HG03571 (cell line): ENCODE results near the gene CALU.

ENCODE experiments used
- ATAC-seq: cut with Tn5 transposase; IDR thresholded peaks from one replicate; pipeline ENCODE4 v1.9.1; 2021; ENCODE audit not compliant: unreplicated experiment

The CALU gene

DNA sequence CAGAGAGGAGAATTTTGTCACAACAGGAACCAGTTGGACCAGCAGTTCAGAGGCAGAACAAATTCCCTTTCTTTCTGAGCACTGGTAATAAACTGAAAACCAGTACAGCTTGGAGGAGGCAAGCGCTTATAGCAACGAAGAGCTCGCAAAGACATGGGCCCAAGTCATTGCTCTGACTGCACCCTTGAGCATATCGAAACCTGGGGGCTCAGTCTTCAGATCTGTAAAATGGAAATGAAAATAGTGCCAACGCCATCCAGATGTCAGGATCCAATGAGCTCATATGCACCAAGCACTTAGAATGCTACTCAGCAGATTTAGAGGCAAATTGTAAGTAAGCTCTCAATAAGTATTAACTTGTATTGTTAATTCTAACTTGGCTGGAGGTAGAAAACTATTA lies 14.4 kb upstream of the CALU start:
- no peak for ATAC-seq

DNA sequence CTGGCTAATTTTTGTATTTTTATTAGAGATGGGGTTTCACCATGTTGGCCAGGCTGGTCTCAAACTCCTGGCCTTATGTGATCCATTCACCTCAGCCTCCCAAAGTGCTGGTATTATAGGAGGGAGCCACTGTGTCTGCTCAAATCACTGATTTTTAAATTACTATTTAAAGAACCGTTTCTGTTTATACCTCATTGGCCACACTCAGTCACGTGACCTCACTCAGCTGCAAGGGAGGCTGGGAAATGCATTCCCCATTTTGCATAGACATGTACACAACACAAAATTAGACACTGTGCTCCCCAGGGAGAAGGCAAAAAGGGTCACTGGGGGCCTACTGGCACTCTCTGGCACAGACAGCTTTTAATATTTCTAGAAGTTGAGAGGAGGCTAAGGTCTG lies 13.6 kb upstream of the CALU start:
- no peak for ATAC-seq

GRCh38 chr7:128726059-128726736 lies 13.0 kb upstream of the CALU start:
- no peak for ATAC-seq

DNA sequence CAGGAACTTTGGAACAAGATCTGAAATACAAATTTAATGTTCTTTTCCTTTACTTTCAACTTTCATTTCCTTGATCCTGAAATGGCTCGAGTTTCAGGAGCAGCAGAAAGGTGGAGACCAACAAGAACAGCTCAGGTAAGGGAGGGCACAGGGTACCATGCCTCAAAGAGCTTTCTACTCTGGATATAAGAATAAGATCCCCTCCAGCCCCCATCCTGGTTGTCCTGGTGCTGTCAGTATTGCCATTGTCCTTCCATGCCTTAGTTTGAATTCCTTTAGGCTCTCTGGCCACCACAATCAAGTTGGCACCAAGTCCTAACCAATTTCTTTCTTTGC lies 12.5 kb upstream of the CALU start:
- ATAC-seq: no peak

- ATAC-seq: no peak
Observed at GRCh38 chr7:128727239-128727638, 11.9 kb upstream of the CALU start.

DNA sequence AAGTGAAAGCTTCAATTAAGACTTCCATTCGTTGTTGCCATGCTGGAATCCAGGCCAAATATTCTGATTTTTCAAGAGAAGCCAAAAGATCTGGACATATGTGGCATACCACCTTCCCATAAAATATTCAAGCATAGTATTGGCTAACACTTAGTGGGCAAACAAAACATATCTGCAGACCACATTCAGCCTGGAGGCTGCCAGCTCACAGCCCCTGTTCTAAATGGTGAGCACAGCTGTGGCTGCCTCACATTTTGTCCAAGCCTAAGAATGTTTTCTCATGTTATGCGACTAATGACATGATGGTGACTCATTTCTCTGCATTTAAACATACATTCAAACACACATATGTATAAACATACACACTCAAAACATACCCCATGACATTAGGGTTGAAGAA lies 10.6 kb upstream of the CALU start:
- no peak for ATAC-seq

- no peak for ATAC-seq
Observed at GRCh38 chr7:128729494-128729893, 9.7 kb upstream of the CALU start.

DNA sequence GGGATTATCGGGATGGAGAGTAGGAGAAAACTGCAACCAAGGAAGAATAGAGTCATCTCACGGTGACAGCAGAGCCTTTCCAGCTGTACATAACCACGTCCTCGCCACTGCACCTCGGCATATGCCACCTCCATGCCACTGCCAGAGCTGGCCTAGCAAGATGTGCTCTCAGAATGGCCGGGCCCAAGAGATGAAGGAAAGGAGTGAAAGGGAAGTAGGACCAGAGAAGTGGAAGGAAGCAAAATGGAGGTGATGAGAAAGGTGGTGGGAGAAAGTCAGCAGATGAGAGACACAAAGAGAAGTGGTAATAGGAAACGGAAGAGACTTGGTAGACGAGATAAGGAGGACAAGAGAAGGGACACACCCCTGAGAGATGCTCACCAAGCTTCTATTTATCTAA lies 8.0 kb upstream of the CALU start:
- ATAC-seq: no peak

DNA sequence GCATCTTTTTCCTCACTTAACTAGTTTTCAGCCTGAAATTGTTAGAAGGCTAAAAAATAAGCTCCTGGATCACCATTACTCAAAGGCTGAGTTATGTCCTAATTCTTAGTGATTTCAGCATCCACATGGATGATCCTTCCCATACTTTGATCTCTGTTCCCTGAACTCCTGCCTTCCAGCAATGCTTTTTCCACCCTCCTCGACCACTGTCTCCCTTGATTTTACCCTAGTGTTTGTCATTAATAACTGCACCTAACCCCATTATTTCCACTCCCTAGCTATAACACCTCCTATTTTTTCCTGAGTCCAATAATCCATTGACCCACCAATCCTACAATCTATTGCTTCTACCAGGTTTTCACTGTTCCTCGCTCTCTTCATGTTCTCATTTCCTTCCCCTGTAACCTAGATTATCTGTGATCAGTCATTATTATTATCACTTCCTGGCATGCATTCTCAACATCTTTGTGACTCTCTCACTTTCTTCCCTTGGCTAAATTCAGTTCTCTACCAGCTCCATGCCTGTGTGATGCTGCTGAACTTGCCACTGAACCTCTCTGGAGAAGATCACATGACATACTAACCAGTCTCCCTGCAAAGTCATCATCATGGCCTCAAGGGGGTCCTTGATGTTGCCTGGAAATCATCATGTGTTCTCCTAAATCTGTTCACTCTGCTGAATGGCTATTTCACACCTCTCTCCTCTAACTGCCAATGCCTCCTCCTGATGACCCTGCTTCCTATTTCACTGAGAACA lies 6.5 kb upstream of the CALU start:
- ATAC-seq: no peak

- no peak for ATAC-seq
Observed at GRCh38 chr7:128733278-128733645, 5.9 kb upstream of the CALU start.

- no peak for ATAC-seq
Observed at GRCh38 chr7:128734890-128735289, 4.3 kb upstream of the CALU start.

GRCh38 chr7:128735436-128735835 lies 3.7 kb upstream of the CALU start:
- no peak for ATAC-seq

DNA sequence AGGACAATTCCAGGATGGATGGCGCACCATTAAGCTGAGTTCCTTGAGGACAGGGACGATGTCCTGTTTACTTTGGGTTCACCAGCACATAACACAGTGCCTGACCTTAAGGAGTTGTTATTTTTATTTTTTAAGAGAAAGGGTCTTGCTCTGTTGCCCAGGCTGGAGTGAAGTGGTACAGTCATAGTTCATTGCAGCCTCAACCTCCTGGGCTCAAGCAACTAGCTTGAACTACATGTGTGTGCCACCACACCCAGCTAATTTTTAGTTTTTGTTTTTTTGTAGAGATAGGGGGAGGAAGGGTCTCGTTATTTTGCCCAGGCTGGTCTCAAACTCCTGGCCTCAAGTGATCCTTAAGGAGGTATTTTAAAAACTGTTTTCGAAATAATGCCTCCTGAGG lies 1.7 kb upstream of the CALU start:
- no peak for ATAC-seq

- ATAC-seq: no peak
Observed at GRCh38 chr7:128737867-128738385, 1.2 kb upstream of the CALU start.

DNA sequence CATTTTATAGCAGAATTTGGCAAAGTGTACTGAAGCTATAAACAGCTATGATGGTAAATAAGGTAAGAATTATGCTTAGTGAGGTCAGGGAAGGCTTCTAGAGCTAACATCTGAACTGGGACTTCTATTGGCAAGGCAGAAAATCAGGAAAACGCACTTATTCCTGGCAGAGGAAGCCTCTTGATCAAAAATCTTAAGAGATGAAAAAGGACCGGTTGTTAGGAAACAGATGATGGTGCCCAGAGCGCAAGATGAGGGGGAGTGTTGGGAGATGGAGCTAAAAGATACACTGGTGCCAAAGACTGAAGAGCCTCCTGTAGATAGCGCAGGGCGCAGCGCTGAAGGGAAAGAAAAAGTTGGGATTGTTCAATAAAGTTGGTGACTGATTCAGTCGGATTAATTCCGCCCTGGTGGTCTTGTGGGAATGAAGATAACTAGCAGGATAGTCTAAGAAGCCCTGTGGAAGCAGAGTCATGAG lies 550 bp upstream of the CALU start:
- no peak for ATAC-seq

- ATAC-seq: no peak
Observed at GRCh38 chr7:128739990-128740682, 977 bp downstream of the CALU start.

DNA sequence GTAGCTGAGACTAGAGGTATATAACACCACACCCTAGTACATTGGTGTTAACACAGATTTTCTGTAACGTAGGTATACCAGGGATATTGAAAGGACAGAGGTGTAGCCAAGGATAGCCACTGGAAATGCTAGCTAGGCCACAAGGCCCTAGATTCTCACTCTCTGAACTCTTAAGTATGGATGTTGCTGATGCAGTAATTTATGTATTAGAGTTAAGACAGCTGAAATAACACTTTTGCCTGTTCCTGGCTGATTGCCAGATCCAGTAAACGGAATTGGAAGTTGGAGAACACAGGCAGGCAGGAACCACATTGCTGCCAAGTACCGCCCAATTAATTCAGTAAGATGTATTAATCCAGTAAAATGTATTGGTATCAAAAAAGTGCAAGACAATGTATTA lies 1.8 kb downstream of the CALU start:
- no peak for ATAC-seq

GRCh38 chr7:128741491-128741890 lies 2.3 kb downstream of the CALU start:
- no peak for ATAC-seq

DNA sequence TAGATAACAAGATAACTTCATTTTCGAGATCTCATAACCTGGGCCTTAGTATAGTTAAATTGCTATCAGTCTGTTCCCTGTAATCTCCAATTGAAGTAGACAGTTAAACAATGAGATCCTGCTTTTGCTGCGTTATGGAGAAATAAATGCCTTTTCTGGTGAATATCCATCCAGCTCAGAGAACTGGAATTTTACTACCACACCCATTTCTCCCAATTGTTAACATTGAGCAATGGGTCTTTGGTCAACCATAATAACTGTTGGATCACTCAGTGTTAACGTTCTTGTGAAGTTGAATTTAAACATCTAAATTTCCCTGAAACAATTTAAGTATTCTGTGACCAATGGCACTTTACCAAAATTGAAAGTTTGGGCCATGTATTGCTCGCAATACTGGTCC lies 3.0 kb downstream of the CALU start:
- ATAC-seq: no peak

- ATAC-seq: no peak
Observed at GRCh38 chr7:128743112-128743772, 4.1 kb downstream of the CALU start.

DNA sequence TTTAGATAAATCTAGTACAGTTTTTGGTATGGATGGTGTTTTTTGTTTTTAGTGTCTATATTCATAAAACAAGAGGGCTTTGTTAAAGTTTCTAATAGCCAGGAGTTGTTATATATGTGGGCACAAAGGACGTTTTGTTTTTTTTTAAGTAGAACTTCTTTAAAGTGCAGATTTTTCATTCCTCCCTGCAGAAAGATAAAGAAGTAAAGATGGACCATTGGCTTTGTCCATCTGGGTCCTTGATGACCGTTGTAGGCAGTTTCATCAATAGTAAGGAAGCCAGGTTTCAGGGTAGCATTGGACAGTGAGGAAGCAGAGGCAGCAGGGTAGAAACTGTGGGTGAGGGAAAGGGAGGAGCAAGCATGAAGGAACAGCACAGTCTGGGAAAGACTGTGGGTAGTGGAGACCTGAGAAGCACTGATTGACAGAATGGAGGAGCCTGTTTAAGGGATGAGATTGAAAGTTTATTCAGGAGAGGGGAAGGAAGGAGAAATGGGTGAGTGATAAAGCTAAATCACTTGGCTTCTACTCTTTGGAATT lies 5.3 kb downstream of the CALU start:
- no peak for ATAC-seq
